DMS153 treated with DMSO at 0.1 percent for 48 hours (cell line): ENCODE results near the gene COQ10A.

Experiments used
- DNase-seq: peaks from one replicate; lab custom pipeline; 2025; ENCODE audit not compliant: unreplicated experiment; lab: John Stamatoyannopoulos, UW

The COQ10A gene

DNA sequence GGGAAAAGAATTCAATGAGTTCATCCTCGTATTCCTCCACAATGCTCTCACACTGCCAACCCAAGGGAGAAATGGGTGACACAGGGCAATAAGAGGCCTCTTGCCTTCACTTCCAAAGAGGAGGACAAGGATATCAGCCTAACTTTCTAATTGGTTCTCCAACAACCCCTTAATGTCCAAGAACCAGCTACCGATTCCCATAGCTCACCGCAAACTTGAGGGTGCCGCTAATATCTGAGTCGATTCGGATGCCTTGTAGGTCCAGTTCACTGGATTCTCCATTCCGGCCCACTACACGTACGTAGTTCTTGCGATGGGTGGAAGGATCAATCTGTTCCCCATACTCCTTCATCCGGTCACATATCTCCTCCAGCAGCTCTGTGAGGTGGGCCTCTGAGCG is 44.3 kb downstream of the COQ10A start:
- no peak for DNase-seq

DNA sequence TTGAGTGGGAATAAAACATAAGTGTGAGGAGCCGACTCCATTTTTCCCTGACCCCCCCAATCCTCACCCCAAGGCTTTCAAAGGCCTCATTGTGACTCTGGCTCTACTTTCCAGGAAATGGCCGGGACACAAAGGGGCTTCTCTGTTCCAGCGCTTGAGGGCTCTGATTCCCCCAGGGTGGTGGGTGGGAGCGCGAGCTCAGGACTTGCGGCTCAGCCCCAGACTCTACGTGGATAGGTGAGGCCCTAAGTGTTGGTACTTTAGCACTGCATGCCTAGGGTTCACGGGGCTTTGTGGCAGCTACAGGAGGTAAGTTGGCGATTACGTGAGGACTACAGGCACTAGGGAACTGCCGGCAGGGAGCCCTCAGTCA is 48.5 kb downstream of the COQ10A start:
- DNase-seq, result no peak

DNA sequence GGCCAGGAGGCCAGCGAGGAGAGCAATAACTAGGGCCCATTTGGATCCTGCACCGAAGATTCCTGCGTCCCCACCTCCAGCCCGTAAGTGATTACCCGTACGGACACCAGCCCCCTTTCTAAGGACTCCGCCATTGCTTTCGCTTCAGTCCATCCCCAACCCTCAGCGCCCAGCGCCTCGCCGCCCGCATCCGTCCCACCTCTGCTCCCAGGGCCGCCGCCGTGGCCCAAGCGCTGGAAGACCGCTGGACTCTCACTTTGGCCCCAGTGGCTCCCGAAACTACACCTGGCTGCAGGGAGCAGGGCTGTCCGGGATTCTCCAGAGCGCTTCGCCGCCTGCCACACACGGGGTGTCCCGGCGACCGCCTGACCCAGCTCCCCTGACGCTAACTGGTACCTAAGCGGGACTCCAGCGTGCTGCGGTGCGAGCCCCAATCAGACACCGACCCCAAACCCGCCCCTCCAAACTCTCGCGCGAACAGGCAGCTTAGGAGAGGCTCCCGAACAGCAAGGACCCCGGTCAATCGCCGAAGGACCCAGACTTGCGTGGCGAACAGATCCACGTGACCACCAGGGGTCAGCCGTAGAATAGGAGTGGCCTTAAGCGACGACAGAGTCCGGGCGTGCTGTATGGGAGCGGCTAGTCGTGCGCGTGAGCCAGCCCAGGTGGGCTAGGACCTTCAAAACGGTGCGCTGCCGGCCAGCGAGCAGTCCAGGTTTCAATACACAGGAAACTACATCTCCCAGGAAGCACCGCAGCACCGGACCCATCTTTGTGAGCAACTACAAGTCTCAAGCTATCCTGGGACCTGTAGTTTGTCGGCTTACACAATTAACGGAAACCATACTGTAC is 49.1 kb downstream of the COQ10A start, which contains the start of gene CNPY2:
Gene CNPY2 (minus strand): TSS at position 367 of the 852 bp plus-strand sequence. CDS start 771 bp downstream, outside the sequence.
- peak; percentile 98 for DNase-seq

DNA sequence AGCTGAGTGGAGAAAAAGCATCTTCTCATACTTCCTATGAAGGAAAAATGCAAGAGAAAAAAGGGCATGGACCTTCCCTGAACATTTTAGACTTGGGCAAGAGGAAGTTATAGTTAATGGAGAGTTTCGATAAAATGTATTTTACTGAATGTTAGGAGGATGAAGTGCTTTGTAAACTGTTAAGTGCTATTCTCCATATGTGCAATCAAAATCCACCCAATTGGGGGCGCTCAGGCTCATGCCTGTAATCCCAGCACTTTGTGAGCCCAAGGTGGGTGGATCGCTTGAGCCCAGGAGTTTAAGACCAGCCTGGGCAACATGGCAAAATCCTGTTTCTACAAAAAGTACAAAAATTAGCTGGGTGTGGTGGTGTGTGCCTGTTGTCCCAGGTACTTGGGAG is 50.9 kb downstream of the COQ10A start:
- DNase-seq, result no peak
